Activated CD4-positive, CD25-positive, alpha-beta regulatory T cell treated with anti-CD3 and anti-CD28 coated beads, Interleukin-2, amount 50 U/mL, for 24 hours (primary cell): ENCODE measurements around the gene HOXB8.

ENCODE experiments used
- ATAC-seq, 2 donors: fragments of 150-1000 bp; cut with Tn5 transposase; one replicate each; pipeline ENCODE4 v1.10.0; 2021; ENCODE audit warnings: mild to moderate bottlenecking in 1 of 2, moderate library complexity in 1 of 2

HOXB8 gene

GRCh38 chr17:48624544-48625494 is 9.7 kb upstream of the HOXB8 start:
- ATAC-seq: no peak

DNA sequence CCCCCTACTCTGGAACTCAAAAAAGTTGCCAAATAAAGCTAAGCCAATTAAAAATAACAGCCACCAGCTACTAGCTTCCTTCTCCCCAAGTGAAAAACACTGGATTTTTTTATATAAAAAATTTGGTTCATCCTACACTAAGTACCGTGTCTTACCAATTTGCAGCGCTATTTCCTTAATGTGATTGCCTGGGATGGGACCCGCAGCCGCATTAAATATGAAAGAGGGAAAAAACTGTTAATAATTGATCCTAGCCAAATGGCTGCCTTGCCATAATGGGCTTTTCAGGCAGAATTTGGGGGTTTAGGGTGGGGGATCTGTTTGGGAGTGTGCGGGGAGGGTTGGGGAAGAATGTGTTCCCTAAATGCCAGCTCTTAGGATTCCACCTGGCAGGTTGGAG is 9.0 kb upstream of the HOXB8 start:
- no peak for ATAC-seq

DNA sequence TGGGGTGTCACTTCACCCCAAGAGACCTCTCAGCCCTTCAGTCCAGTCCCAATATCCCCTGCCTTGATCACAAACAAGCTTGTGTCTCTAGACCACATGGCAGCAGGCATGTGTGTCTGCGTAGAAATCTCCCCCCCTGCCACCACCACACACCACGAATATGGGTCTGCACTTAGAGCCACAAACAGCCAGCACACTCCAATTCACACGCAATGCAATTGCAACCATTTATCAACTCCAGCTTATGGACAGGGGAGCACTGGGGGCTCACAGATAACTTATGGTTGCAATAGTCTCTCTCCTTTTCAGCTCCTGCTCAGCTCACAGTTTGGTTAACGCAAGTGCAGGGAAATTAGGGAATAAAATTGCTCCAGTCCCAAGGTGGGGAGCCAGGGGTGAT is 8.5 kb upstream of the HOXB8 start:
- no peak for ATAC-seq

DNA sequence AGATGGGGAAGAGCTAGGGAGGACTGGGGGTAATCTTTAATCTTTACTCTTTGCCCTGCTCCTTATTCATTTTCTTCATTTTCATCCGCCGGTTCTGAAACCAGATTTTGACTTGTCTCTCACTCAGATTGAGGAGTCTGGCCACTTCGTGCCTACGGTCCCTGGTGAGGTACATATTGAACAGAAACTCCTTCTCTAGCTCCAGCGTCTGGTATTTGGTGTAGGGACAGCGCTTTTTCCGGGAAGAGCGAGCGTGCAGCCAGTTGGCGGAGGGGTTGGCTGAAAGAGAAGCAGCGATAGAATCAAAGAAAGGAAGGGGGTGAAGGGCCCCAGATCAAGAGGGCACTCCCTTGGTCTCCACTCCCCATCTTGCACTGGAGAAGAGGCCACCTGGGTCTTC is 7.8 kb upstream of the HOXB8 start:
- no peak for ATAC-seq

- no peak for ATAC-seq
These were observed 6.6 kb upstream of the HOXB8 start for GRCh38 chr17:48621410-48622392.

- ATAC-seq: no peak
These were observed 5.5 kb upstream of the HOXB8 start for GRCh38 chr17:48620461-48621139.

GRCh38 chr17:48619826-48620449 is 4.8 kb upstream of the HOXB8 start:
- no peak for ATAC-seq

DNA sequence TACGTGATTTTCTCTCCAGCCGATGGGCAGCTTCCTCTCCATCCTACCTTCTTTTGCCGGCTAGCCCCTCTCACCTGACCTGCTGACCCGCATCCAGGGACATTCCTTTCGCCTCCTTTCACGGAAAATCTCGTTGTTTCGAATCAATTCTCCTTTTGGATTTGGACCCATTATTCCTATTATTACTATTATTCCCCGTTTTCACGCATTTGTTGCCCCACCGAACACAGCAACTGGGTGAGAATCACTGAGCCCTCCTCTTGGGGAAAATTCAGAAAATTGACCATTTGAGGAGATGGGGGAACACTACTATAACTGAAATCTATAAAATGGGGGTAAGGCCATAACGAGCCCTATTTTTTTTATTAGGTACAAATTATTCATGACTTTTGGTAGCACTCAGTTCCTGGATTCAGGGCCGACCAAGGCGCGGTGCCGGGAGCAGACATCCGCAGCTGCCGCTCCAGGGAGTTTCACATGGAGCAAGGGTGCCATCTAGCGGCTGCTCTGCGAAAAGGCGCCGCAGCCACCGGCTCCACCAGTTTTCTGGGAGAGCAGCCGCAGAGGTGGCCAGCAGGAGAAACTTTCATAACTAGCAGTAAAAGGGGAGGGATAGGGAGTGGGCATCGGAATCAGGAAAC is 3.3 kb upstream of the HOXB8 start:
- ATAC-seq: peak; percentile 67 to 76

DNA sequence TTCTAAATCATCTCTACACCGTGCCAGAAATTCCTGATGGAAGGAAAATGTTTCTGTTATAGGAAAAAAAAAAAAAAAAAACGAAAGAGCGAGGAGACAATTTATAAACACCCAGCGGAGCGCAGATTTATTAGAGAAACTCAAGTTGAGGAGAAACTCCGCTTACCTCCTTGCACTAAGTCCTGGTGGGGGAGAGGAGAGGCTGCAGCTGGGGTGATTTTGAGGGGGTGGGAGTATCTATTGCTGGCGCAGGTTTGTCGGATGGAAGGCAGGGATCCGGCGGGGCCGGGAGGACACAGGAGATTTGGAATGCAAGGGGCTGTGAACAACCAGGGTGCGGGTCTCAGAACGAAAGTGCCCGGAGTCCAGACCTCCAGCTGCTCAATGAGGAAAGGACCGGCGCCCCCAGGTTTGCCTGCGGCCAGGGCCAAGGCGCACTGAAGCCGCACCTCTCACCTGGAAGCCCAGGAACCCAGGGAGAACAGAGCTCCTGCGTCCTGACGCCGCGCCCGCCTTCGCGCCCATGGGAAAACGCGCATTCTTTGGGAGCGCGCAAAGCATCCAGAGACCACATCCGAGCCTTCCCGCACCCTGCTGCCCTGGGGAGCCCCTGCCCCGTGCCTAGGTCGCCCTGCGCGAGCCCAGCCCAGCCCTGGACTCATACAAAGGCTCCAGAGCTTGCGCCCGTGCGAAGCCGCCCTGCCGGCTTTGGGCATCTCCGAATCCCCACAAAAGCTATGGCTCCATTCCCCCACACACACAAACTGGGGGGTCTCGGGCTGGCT is 2.6 kb upstream of the HOXB8 start:
- ATAC-seq: no peak

DNA sequence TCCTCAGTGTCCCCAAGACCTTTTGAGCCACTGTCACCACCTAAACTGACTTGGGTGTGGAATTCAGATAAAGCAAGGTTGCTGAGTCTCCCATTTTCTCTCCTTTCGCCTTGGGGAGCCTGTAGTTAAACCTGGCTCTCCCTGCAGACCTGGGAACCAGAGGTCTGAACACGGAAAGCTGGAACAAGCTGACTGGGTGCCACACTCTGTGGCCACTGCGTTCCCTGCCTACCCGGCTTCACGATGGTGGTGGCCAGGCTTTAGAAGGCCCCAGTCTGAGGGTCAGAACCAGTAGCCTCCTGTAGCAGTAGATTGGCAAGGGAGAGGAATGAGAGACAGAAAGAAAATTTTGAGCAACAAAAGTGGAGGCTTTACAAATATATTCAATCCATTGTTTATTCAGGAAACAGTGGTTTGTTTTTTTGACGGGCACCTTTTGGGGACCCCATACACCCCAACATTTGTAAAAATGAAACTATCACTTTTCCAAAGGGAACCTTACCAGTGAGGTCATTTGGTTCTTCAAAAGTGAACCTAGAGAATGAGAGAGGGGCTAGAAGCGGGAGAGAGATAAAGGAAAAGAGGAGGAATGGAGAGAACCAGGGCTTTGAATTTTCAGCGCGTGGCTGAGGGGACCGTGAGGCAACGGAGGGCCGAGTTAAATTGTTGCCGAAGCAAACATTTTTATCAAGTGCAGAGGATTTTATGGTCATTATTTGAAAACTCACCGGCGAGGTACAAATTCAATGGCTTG is 1.8 kb upstream of the HOXB8 start:
- ATAC-seq: no peak

GRCh38 chr17:48615963-48616716 is 1.0 kb upstream of the HOXB8 start:
- ATAC-seq: no peak

DNA sequence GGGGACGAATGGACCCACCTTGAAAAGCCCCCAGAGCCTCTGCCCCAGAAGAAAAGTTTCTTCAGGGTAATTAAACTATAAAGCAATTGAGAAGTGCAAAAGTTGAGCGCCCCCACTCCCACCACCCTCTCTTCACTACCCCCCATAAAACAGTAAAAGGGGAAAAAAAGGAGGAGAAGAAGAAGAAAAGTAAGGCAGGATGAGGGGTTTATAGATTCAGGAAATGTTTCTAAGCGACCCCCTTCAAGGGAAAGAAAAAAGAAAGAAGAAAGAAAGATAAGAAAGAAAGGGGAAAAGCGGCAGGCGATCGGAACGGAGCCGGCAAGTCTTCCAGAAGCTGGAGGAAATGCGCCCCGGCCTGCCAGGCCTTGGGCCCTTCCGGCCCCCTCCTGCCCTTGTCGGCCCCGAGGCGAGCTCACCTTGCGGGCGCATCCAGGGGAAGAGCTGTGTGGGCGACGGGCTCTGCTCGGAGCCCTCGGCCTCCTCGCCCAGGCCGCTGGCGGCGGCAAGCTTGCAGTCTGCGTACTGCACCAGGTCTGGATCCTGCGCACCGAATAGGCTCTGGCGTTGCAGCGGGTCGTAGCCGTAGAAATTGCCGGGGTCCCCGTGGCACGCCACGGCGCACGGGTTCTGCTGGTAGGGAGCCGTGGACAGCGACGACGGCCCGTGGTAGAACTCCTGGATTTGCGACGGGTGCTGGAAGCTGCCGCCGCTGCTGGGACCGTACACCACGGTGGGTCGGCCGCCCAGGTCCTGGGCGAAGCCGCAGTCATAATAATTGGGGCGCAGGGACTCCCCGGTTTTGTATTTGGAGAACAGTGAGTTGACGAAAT is 1.0 kb downstream of the HOXB8 start:
- no peak for ATAC-seq

- peak; percentile 62 to 69 for ATAC-seq
These were observed 2.0 kb downstream of the HOXB8 start for GRCh38 chr17:48612854-48613691.

GRCh38 chr17:48612456-48612853 is 2.6 kb downstream of the HOXB8 start:
- peak in 1 of 2 donors; percentile 9 for ATAC-seq

DNA sequence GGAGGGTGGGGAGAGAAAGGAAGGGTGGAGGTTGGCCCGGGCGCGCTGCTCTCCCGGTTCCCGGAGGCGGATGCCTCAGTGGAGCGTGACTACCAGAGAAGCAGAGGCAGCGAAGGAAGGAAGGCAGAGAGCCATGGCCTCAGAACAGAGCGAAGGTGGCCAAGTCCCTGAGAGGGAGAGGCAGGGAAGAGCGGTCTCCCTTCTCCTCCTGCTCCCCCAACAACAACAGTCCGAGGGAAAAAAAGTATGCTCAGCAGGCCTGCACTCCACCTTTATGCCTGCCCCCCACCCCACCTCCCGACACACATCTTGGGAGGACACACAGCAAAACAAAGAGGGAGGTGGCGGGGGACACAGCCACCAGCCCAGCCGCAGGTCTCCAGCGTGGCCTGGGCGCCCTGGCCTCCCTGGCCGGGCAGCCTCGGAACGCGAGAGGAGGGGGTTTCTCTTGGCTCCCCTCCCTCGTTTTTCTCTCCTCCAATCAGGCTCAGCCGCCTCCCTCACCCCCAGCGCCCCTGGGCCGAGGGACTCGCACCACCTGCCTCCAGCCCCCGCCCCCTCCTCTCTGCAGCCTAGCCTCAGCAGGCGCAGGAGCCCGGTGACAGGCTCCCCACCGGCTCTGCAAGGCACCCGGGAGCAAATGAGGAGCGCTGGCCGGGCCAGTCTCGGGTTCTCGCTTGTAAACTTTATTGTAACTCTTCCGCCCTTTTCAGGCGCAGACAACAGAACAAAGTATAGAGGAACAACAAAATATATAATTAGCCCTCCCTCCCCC is 3.2 kb downstream of the HOXB8 start:
- ATAC-seq: no peak

DNA sequence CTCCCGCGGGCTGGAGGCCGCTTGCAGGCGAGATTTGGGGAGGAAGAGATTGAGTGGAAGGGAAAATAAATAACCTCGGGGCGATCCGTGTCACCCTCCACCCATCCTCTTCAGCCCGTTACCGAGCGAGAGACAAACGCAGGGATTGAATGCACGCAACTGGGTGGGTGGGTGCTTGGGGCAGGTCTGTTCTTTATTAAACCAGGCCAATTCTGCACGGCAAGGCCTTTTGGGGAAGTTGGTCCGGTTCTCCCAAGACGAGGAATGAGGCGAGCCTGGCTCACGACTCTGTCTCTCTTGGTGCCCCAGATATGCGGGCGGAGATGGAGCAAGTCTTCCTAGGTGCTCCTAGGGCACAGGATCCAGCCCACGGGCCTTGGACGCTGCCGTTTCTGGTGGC is 3.9 kb downstream of the HOXB8 start:
- peak in 1 of 2 donors; percentile 10 for ATAC-seq
